HG03354 (cell line): ENCODE data around the gene PAX5.

ENCODE experiments used
- ATAC-seq: cut with Tn5 transposase; IDR thresholded peaks from one replicate; pipeline ENCODE4 v1.9.1; 2021; ENCODE audit warnings: mild to moderate bottlenecking; ENCODE audit not compliant: unreplicated experiment, poor library complexity, severe bottlenecking

PAX5 gene

GRCh38 chr9:36938617-36939016 is 95.5 kb downstream of the PAX5 start:
- no peak for ATAC-seq

GRCh38 chr9:36937951-36938350 is 96.1 kb downstream of the PAX5 start:
- ATAC-seq, result no peak

GRCh38 chr9:36937346-36937745 is 96.7 kb downstream of the PAX5 start:
- ATAC-seq, result no peak

- ATAC-seq, result no peak
Measured at GRCh38 chr9:36936498-36936831, 97.6 kb downstream of the PAX5 start.

- ATAC-seq, result peak; percentile 77
Measured at GRCh38 chr9:36935768-36936497, 98.1 kb downstream of the PAX5 start.

- ATAC-seq, result peak; percentile 38
Measured at GRCh38 chr9:36935332-36935731, 98.7 kb downstream of the PAX5 start.

GRCh38 chr9:36934478-36935065 is 99.5 kb downstream of the PAX5 start:
- ATAC-seq, result no peak

GRCh38 chr9:36933676-36934215 is 100.3 kb downstream of the PAX5 start:
- ATAC-seq, result no peak

GRCh38 chr9:36932198-36932597 is 101.9 kb downstream of the PAX5 start:
- no peak for ATAC-seq

GRCh38 chr9:36930941-36931340 is 103.1 kb downstream of the PAX5 start:
- no peak for ATAC-seq

GRCh38 chr9:36929350-36929675 is 104.8 kb downstream of the PAX5 start:
- no peak for ATAC-seq

- ATAC-seq, result peak; percentile 40
Measured at GRCh38 chr9:36928670-36929349, 105.3 kb downstream of the PAX5 start.

- no peak for ATAC-seq
Measured at GRCh38 chr9:36928210-36928609, 105.9 kb downstream of the PAX5 start.

GRCh38 chr9:36924757-36925432 is 109.2 kb downstream of the PAX5 start:
- no peak for ATAC-seq

GRCh38 chr9:36924071-36924470 is 110.0 kb downstream of the PAX5 start:
- peak; percentile 42 for ATAC-seq

GRCh38 chr9:36923025-36923625 is 110.9 kb downstream of the PAX5 start:
- ATAC-seq, result no peak

- no peak for ATAC-seq
Measured at GRCh38 chr9:36922548-36922947, 111.5 kb downstream of the PAX5 start.

GRCh38 chr9:36914212-36914577 is 119.9 kb downstream of the PAX5 start:
- ATAC-seq, result no peak

GRCh38 chr9:36913393-36914211 is 120.5 kb downstream of the PAX5 start:
- no peak for ATAC-seq
